ENCODE measurements around the gene FHIT.

Gene FHIT

GRCh38 chr3:60188803-60189202, 1062.4 kb downstream of the FHIT start:
- no peak for DNase-seq

GRCh38 chr3:60187343-60187742, 1063.9 kb downstream of the FHIT start:
- DNase-seq: no peak

GRCh38 chr3:60186359-60186758, 1064.9 kb downstream of the FHIT start:
- no peak for DNase-seq

GRCh38 chr3:60185161-60185560, 1066.1 kb downstream of the FHIT start:
- no peak for DNase-seq

GRCh38 chr3:60182697-60183096, 1068.6 kb downstream of the FHIT start:
- DNase-seq: no peak

GRCh38 chr3:60178931-60179653, 1072.2 kb downstream of the FHIT start:
- no peak for DNase-seq

GRCh38 chr3:60177726-60178125, 1073.5 kb downstream of the FHIT start:
- no peak for DNase-seq

GRCh38 chr3:60176614-60177013, 1074.6 kb downstream of the FHIT start:
- no peak for DNase-seq

GRCh38 chr3:60175680-60176079, 1075.6 kb downstream of the FHIT start:
- no peak for DNase-seq

GRCh38 chr3:60169755-60170154, 1081.5 kb downstream of the FHIT start:
- DNase-seq: no peak

GRCh38 chr3:60167186-60167585, 1084.1 kb downstream of the FHIT start:
- no peak for DNase-seq

- no peak for DNase-seq
Measured at GRCh38 chr3:60160822-60161748, 1090.2 kb downstream of the FHIT start.

- DNase-seq: no peak
Measured at GRCh38 chr3:60160111-60160821, 1091.0 kb downstream of the FHIT start.

GRCh38 chr3:60158035-60158434, 1093.2 kb downstream of the FHIT start:
- DNase-seq: no peak

GRCh38 chr3:60154011-60154410, 1097.2 kb downstream of the FHIT start:
- DNase-seq: no peak

- no peak for DNase-seq
Measured at GRCh38 chr3:60153221-60153999, 1097.8 kb downstream of the FHIT start.

GRCh38 chr3:60149501-60149900, 1101.8 kb downstream of the FHIT start:
- no peak for DNase-seq

- DNase-seq: no peak
Measured at GRCh38 chr3:60147249-60147950, 1103.9 kb downstream of the FHIT start.

GRCh38 chr3:60146121-60146520, 1105.1 kb downstream of the FHIT start:
- DNase-seq: no peak

- DNase-seq: no peak
Measured at GRCh38 chr3:60144071-60144470, 1107.2 kb downstream of the FHIT start.

GRCh38 chr3:60142009-60142408, 1109.2 kb downstream of the FHIT start:
- DNase-seq: no peak

- DNase-seq: no peak
Measured at GRCh38 chr3:60140160-60140559, 1111.1 kb downstream of the FHIT start.

All from activated CD8-positive, alpha-beta memory T cell treated with anti-CD3 and anti-CD28 coated beads, Interleukin-2, amount 50 U/mL, for 4 hours (primary cell).